DMS153 treated with DMSO at 0.1 percent for 48 hours (cell line): ENCODE data around the gene JAKMIP1.
"Not testable (repeated sequence)": the region's sequence is repeated elsewhere in the genome, so short reads cannot be mapped to it uniquely, and the experiment has no call there.

ENCODE experiments used
- DNase-seq: peaks from one replicate; lab custom pipeline; 2025; ENCODE audit not compliant: unreplicated experiment; lab: John Stamatoyannopoulos, UW

The JAKMIP1 gene

GRCh38 chr4:6229671-6230501, 29.5 kb upstream of the JAKMIP1 start:
- no peak for DNase-seq

DNA sequence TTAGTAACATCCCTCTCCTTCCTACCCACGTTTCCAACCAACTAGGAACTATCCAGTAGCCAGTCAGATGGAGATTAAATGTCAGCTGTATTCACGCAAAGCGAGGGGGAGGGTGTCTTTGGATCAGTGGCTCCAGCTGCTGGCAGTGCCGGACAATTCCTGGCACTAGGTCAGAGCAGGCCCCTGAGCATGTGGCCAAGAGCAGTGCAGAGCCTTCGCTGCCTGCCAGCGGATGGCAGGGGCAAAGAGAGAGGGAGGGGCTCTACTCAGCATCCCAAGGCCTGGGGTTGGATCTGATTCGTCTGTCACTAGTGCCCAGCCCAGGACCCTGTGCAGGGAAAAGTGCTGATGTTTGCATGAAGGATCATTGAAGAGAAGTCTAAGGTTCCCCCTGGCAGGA, 28.7 kb upstream of the JAKMIP1 start:
- DNase-seq = no peak

- DNase-seq = no peak
Observed at GRCh38 chr4:6228158-6229067, 28.1 kb upstream of the JAKMIP1 start.

- DNase-seq = no peak
Observed at GRCh38 chr4:6227412-6228157, 27.2 kb upstream of the JAKMIP1 start.

DNA sequence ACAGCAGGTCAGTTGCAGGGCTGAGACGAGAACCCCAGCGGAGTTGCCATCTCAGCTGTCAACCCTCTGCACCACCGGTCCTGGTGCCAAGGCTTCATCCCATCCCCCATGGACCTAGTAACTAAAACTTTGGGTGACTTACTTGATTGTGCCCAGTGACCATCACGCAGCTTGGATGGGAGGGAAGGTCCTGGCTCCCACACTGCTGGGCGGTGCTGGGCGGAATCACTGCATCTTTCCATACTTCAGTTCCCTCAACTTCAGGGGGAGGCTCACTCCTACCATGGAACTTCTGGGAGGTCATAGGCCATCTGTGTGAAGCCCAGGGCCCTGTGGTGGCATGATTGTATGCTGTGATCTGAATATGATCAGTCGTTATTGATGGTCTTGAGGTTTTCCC, 26.2 kb upstream of the JAKMIP1 start:
- no peak for DNase-seq

- no peak for DNase-seq
Observed at GRCh38 chr4:6225469-6225868, 25.1 kb upstream of the JAKMIP1 start.

- no peak for DNase-seq
Observed at GRCh38 chr4:6224735-6225134, 24.4 kb upstream of the JAKMIP1 start.

GRCh38 chr4:6222761-6223292, 22.5 kb upstream of the JAKMIP1 start:
- no peak for DNase-seq

DNA sequence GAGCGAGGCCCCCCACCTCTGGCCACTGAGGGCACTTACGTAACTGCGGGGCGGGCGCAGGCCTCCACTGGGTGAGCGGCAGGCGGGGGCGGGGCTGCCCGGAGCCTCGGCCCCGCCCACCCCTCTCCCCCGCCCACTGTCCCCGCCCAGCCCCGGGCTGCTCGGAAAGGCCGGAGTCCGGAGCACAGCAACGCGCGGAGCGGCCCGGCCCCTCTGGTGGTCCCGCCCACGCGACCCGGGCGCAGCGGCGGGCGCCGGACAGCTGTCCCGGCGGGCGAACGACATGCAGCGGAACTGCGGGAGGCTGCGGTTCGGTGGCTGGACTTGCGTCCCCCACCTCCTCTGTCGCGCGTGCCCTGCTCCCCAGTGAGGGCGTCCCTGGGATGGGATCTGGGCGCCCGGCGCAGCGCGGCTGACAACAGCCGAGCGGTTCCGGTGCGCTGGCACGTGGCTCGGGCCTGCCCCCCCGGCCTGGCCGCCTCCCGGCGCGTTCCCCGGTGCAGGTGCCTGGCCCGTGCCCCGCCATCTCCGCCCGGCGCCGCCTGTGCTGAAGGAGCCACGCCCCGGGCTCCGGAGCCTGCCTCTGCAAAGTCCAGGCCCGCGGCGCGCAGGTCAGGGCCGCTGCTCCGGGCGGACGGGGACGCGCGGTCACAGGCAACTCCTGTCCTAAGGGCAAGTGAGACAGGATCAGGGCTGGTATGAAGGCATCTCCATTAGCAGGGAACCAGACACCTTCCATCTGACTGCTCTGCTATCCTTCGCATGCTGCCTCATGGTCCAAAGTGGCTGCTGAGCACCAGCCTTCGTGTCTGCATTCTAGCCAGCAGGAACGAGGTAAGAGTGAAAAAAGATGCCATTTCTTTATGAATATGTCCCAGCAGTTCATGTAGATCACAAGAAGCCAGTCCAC, 21.8 kb upstream of the JAKMIP1 start:
- DNase-seq = no peak

DNA sequence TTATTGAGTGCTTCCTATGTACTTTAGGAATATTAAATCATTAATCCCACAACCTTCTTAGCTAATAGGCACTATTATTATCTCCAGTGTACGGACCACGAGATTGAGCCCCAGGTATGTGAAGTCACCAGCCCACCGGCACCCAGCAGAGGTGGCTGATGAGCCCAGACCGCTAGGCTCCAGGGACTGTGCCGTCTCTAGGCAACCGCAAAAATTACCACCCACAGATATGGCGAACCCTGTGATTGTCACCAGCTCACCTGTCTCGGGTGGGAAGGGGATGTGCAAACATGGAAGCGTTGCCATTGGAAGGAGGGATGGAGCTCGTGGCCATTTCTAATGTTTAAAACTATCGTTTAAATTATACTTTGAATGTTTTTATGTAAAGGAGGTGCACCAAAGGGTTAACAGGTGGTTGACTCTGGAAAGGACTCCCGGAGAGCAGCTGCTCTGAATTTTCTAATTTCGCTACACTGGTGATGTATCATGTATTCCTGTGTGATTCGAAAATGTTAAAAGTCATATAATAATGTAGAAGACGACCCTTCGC, 21.0 kb upstream of the JAKMIP1 start:
- DNase-seq = no peak

GRCh38 chr4:6217716-6218381, 17.5 kb upstream of the JAKMIP1 start:
- DNase-seq = no peak

GRCh38 chr4:6216588-6216987, 16.2 kb upstream of the JAKMIP1 start:
- DNase-seq = no peak

DNA sequence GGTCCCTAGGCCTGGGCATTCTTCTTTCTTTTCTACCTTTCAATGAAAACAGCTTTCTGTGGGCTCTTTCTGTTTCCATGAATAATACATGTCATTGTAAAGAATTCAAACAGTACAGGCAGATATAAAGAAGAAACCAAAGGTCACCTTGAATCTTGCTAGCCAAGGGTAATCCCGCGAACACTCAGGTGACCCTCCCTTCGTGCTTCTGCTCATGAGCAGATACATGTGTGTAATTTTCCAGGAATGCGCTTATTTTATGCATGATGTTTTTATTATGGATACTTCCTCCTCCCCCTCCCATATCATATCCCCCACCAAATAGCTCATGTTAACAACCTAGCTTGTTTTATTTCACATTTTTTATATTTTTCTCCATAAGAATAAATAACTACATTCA, 9.6 kb upstream of the JAKMIP1 start:
- DNase-seq = no peak

GRCh38 chr4:6209291-6209690, 8.9 kb upstream of the JAKMIP1 start:
- DNase-seq = not testable (repeated sequence)

DNA sequence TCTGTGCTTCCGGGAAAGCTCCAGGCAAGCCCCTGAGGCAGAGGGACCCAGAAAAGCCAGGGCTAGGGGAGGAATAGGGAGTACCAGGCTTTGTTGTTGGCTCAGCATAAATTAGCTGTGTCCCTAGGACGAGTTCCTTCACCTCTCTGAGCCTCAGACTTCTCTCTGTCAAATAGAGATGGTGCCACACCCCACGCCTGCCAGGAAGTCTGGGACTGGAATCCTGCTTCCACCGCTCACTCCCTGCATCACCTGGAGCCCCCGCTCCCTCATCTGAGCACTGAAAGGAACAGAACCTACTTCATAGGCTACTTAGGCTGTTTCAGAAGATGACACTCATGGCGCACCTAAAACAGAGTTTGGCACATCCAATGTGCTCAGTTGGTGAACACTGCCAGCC, 8.1 kb upstream of the JAKMIP1 start:
- DNase-seq = no peak

DNA sequence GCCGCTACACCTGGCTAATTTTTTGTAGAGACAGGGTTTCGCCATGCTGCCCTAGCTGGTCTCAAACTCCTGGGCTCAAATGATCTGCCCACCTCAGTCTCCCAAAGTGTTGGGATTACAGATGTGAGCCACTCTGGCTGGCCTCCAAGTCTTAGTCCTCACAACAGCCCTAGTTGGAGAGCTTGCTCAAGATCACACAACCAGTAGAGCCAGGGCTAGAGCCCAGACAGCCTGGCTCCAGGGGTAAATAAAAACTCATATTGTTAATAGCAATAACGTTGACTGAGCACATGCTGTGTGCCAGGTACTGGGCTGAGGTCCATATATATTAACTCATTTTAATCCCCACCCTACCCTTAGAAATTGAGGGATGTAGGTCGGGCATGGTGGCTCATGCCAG, 7.3 kb upstream of the JAKMIP1 start:
- DNase-seq = no peak

GRCh38 chr4:6206771-6207290, 6.5 kb upstream of the JAKMIP1 start:
- DNase-seq = no peak

- no peak for DNase-seq
Observed at GRCh38 chr4:6205973-6206372, 5.6 kb upstream of the JAKMIP1 start.

GRCh38 chr4:6205567-6205931, 5.2 kb upstream of the JAKMIP1 start:
- no peak for DNase-seq
